22Rv1 (cell line): ENCODE results near the gene PUS1.

Source experiments
- CTCF ChIP-seq: fragments of 450-650 bp; IDR thresholded peaks from 2 replicates; pipeline ENCODE4 v1.5.1; 2017; ENCODE audit warnings: mild to moderate bottlenecking
- ZFX ChIP-seq: fragments of 450-650 bp; IDR thresholded peaks from 2 replicates; pipeline ENCODE4 v1.6.1; 2017; ENCODE audit warnings: antibody characterized with exemption, borderline replicate concordance

GRCh38 chr12:131948166-131948712 is 19.2 kb downstream of the PUS1 start:
- TF ChIP-seq CTCF (no peak), ZFX (no peak)
